Left hindlimb (tissue), 1 donor: ENCODE data around the gene ZSCAN10.
"Not testable (repeated sequence)": the region's sequence is repeated elsewhere in the genome, so short reads cannot be mapped to it uniquely, and the experiment has no call there.

Source experiments
- DNase-seq: peaks from one replicate; pipeline ENCODE4 v3.0.0-alpha.2; 2018

Gene ZSCAN10

DNA sequence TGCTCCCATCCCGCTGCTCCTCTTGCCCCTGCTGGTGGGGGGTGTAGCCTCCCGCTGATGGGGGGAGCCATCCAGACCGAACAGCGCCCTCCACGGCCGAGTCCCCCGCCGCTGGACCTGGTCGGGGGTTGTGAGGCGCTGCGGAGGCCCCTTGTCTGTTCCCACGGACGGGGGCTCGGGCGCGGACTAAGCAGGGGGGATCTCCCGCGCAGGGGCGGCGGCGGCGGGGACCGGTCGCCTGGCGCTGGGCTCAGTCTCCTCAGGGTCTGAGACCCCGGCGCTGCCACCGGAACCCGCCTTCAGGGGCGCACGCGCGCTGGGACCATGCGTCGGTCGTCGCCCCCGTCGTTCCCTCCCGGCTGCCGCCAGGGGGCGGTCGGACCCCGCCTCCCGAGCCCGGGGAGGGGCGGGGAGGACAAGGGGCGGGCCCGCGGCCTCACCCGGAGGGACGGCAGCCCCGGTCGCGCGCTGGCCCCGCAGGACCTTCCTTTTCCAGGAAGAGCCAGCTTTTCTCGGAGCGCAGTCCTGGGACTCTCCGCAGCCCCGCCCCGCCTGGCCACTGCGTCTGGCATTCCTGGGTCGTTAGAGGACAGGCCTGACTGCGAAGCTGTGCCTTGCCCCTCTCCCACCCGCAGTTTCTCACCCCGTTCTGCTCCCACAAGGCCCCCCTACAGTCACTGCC is 39.9 kb downstream of the ZSCAN10 start:
- peak; percentile 91 for DNase-seq

DNA sequence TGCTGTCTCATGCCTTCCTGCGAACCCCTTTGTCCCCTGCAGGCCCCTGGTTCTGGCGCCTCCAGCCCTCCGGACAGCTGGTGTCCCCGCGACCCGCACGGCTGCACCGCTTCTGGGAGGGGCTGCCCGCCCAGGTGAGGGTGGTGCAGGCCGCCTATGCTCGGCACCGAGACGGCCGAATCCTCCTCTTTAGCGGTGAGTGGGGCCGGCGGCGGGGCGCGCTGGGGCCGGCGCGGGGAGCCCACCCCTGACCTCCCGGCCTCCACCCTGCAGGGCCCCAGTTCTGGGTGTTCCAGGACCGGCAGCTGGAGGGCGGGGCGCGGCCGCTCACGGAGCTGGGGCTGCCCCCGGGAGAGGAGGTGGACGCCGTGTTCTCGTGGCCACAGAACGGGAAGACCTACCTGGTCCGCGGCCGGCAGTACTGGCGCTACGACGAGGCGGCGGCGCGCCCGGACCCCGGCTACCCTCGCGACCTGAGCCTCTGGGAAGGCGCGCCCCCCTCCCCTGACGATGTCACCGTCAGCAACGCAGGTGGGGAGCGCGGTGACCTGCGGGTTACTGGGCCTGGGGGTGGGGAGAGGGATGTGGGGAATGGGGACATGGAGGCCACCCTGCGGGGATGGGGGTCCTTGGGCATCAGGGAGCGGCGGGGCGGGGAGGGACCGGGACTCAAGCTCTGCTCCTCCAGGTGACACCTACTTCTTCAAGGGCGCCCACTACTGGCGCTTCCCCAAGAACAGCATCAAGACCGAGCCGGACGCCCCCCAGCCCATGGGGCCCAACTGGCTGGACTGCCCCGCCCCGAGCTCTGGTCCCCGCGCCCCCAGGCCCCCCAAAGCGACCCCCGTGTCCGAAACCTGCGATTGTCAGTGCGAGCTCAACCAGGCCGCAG is 40.7 kb downstream of the ZSCAN10 start:
- peak; percentile 56 for DNase-seq

DNA sequence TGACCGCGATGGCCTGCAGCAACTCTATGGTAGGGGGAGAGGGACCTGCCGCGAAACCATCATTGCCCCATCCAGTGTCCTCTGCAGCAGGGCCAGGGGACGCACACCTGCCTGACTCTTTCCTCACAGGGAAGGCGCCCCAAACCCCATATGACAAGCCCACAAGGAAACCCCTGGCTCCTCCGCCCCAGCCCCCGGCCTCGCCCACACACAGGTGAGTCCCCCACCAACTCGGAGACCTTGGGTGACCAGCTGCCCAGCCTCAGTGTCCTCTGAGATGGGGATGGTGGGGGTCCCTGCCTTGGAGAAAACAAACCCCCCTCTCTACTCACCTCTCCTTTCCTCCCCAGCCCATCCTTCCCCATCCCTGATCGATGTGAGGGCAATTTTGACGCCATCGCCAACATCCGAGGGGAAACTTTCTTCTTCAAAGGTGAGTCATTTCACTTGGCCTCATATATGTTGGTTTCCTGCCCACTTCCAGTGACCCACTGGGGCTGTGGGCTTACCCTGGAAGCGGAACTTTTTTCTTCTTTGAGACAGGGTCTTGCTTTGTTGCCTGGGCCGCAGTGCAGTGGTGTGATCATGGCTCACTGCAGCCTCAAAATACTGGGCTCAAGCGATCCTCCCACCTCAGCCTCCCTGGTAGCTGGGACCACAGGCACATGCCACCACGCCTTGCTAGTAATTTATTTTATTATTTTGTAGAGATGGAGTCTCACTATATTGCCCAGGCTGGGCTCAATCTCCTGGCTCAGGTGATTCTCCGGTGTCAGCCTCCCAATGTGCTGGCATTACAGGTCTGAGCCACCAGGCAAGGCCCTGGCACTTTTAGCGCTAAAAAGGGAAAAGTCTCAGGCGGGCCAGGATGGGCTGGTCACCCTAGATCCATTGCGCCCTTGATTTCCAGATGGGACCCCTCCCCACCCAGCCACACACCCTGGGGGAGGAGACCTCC is 41.6 kb downstream of the ZSCAN10 start:
- no peak for DNase-seq

DNA sequence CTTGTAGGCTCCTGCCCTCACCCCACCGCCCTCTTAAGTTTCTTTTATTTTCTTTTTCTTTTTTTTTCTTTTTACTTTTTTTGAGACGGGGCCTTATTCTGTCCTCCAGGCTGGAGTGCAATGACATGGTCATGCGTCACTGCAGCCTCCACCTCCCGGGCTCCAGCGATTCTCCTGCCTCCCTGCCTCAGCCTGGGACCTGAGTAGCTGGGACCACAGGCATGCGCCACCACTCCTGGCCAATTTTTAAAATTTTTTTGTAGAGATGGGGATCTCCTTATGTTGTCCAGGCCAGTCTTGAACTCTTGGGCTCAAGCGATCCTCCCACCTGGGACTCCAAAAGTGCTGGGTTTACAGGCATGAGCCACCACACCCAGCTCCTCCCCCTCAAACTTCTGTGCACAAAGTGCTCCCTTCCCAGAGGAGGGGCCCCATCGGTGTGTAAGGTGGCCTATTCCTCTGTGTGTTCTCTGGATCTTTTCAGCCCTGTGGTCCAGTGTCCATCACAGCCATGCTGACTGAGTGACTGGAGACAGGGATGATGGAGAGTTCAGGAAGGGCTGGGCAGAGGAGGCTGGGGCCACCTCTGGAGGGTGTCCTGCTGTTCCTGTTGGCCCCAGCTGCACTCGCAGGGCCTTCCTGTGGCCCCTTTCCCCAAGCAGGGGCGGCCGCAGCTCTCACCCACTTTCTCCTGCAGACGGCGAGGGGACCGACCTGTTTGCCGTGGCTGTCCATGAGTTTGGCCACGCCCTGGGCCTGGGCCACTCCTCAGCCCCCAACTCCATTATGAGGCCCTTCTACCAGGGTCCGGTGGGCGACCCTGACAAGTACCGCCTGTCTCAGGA is 42.5 kb downstream of the ZSCAN10 start:
- no peak for DNase-seq

DNA sequence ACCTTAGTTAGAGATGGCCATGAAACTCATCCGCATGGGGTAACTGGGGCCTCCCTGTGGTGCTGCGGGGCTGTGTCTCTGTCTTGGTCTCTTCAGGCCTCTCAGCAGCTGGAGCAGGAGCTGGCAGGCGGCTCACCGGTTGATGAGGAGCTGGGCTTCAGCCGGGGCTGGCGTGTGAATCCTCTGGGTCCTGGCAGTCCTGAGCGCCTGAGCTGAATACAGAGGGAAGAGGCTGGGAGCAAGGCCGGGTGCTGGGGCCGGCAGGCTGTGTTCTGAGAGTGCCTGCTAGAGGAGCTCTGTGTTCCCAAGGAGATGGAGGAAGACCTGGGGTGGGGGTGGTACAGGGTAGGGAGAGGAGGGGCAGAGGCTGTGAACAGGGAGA is 43.4 kb downstream of the ZSCAN10 start:
- DNase-seq, result not testable (repeated sequence)

- no peak for DNase-seq
Observed at GRCh38 chr16:3054965-3055733, 43.9 kb downstream of the ZSCAN10 start.

DNA sequence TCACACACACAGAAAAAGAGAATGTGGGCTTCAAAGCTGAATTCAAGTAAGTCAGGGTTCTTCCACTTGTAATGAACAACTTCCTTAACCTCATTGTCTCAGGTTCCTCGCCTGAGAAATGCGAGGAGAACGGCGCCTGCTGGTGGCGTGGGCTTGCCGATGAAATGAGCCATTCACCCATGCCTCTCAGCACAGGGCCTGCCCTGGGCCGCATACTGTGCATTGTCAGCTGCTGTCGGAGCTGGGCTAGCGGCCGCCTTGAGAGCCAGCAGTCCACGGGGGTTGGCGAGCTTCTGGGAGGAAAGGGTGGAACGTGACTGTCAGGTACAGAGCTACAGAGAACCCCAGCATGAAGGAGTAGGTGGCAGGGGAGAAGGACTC is 45.8 kb downstream of the ZSCAN10 start:
- not testable (repeated sequence) for DNase-seq

DNA sequence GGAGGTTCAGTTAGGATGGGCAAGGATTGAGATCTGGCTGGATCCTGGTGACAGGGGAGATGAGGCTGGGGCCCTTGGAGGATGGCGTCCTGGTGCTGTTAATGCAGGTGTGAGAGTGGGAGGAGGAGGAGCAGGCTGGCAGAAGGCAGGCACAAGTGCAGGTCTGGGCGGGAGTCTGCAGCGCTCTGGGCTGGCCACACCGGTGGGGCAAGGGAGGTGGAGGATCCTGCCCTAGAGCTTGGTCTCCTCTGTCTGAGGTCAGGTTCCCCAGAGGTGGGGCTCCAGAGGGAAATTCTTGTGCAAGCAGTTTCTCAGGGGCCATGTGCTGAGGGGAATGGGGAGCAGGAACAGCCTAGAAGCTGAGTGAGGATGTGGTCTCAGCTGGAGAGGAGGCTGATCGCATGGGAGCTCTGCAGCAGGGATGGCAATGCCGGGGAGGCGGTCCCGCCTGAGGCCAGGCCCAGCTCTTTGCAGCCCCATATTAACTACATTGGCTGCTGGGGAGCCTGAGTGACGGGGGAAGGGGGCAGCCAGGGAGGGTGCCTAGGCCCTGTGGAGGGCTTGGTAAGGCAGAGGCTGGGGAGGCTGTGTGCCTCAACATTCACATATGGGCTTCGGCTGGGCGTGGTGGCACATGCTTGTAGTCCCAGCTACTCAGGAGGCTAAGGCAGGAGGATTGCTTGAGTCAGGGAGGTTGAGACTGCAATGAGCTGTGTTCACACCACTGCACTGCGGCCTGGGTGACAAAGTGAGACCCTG is 46.3 kb downstream of the ZSCAN10 start:
- DNase-seq, result not testable (repeated sequence)

GRCh38 chr16:3051494-3051893 is 47.6 kb downstream of the ZSCAN10 start:
- DNase-seq, result no peak

DNA sequence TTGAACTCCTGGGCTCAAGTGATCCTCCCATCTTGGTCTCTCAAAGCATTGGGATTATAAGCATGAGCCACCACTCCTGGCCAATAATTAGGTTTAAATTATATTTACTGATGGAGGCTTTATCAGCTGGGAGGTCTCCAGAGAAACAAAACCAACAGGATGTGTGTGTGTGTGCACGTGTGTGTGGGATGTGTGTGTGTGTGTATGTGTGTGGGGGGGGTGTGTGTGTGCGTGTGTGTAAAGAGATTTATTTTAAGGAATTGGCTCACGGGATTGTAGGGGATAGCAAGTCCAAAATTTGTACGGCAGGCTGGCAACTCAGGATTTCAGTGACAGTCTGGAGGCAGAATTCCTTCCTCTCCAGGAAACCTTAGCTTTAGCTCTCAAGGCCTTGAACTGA is 48.1 kb downstream of the ZSCAN10 start:
- no peak for DNase-seq

- DNase-seq, result no peak
Observed at GRCh38 chr16:3050487-3050886, 48.6 kb downstream of the ZSCAN10 start.

GRCh38 chr16:3049921-3050481 is 49.1 kb downstream of the ZSCAN10 start:
- DNase-seq, result no peak

- DNase-seq, result no peak
Observed at GRCh38 chr16:3047387-3047720, 51.7 kb downstream of the ZSCAN10 start.

DNA sequence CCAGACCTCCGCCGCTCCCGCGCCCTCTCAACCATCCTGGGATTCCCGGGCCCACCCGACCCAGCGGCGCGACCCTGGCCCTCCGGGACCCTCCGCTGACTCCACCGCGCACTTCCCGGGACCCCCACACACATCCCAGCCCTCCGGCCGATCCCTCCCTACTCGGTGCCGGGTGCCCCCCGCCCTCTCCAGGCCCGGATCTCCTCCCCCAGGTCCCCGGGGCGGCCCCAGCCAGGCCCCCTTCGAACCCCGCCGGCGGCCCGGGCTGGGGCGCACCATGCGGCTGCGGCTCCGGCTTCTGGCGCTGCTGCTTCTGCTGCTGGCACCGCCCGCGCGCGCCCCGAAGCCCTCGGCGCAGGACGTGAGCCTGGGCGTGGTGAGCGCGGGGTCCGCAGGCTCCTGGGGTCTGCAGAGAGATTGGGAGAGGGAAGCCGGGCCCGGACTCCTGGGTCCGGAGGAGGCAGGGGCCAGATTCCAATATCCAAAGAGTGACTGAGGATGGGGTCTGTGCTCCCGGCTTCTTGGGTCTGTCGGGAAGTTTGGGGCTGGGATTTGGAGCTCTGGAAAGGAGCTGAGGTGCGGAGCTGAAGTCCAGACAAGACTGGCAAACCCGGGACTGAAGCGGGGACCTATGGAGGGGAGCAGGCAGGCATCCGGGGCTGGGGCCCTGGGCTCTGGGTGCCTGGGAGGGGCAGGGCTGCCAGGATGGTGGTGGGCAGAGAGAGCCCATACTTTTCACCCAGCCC is 52.3 kb downstream of the ZSCAN10 start:
- no peak for DNase-seq

GRCh38 chr16:3045758-3046640 is 53.1 kb downstream of the ZSCAN10 start, which contains the start of gene MMP25:
Gene MMP25 (plus strand): TSS chr16:3046561. CDS start chr16:3046918, 357 bp downstream.
- no peak for DNase-seq

DNA sequence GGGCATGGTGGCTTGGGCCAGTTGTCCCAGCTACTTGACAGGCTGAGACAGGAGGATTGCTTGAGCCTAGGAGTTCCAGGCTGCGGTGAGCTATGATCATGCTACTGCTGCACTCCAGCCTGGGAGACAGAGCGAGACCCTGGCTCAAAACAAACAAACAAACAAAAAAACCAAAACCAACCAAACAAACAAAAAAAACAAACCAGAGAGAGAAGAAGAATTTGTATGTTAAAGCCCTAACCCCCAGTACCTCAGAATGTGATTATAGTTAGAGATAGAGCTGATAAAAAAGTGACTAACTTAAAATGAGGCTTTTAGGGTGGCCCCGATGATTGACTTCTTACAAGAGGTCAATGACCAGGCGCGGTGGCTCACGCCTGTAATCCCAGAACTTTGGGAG is 54.4 kb downstream of the ZSCAN10 start:
- no peak for DNase-seq

GRCh38 chr16:3042376-3042775 is 56.7 kb downstream of the ZSCAN10 start:
- no peak for DNase-seq

DNA sequence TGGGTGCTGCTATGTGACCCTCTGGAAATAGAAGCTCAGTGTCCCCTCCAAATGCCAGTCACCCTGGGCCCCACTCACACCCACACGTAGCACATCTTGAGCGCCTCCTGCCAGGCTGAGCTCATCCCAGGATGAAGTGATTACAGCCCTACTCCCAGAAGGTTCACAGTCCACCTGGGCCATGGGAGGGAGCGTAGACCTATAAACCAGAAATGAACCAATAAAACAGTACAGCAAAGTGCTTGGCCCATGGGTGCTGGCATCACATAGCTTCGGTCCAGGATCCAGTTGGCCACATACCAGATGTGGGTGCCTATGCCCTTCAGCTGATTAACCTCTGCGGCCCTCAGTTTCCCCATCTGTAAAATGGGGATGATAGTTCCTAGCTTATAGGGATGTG is 60.2 kb downstream of the ZSCAN10 start:
- DNase-seq, result no peak
